Stimulated activated CD4-positive, alpha-beta T cell treated with anti-CD3 and anti-CD28 coated beads, Interleukin-12 subunit alpha, Interleukin-12 subunit beta, amount 100 ng/mL, for 4 hours (primary cell): Measurements from ENCODE around the gene NPR3.

ENCODE experiments used
- DNase-seq: peaks from one replicate; pipeline ENCODE4 v3.0.0-alpha.2; 2020

NPR3 gene

DNA sequence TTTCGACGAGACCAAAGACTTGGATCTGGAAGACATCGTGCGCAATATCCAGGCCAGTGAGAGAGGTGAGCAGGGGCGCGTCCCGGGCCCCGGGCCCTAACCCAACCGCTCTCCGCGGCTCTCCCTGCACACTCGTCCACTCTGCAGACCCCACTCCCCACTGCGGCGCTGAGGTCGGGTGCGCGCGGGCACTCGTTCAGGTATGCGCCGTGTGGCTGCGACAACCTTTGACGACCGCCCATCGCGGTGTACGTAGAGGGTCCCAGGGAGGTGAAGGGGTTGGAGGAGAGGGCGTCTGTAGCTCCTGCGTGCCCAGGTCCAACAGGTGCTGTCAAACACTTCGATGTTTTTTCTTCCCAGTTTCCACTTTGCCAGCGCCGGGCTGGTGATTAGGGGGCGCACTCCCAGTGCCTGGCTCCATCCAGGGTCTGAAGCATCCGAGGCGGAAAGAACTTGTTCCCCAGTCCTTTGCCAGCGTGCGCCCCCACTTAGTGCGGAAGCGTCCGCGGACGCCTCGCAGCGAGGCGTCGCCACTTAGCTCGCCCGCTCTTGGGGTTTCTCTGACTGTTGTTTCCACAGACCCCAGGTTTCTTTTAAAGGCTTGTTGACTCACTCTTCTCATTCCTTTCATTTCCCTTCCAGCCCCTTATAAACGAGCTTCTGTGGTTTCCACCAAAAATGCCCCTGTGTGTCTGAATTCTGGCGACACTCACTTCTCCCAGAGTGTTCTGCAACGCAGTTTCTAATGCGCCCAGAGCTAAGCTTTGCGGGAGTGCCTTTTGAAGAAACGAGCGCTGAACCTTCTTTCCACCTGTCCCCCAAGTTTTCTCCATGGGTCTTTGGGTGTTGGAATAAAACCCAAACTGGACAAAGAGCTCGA lies 1.6 kb downstream of the NPR3 start:
- no peak for DNase-seq

DNA sequence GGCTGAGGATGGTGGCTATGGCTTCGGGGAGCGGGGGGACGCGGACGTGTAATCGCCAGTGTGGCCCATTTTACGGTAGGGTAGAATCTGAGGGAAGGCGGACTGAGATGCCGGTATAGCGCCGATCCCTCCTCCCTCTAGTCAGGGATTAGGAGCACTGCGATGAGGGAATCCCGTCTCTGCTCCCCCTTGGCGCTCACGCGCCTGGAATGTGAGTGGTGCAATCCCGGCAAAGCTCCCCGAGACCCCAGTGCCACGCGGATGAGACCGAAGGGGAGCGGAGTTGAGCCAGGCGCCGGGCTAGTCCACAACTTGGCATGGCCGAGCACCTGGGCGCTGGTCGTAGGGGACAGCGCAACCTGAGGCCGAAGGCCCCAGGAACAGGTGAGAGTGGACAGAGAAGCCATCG lies 2.2 kb downstream of the NPR3 start:
- no peak for DNase-seq

DNA sequence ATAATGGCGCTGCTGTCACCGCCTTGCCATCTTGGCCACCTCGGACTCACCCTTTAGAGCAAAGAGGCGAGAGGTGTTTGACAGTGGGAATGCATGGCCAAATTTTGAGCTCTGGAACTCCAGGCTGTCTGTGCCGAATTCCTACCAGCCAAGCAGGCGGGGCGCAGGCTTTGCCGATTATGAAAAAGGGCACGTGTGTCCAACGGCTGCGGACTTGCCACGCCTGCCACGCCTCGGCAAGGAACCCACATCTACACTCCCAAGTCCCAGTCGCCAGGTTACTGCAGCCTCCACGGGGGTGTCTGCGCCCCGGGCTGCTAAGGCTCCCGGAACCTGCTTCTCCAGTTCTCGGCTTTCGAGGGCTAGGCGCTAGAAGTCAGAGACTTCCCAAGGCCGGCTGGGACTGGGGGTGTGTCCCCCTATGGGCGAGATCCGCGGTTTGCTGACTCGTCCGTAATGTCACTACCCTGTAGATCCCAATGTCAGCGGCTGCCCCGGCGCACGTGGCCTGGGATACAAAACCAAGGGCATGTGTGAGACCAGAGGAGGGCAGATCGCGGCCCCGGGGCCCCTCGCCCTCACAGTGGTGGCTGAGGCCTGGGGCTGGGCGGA lies 2.8 kb downstream of the NPR3 start:
- DNase-seq: no peak

DNA sequence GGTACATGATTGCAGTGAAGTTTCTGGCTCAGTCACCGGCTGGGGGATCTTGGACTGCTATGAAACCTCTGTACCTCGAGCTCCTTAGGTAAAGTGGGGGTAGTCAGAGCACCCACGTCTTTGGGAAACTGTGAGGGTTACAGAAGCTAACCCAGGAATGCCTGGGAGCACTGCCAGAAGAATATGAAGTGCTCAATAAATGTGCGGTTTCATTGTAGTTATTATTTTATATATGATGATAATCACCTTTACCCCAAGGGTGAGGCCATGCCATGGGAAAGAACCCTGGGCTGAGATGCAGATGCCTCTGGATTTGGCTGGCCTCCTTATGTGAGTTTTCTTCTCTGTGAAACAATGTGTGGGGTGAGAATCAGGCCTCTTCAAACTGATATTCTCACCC lies 3.7 kb downstream of the NPR3 start:
- no peak for DNase-seq

DNA sequence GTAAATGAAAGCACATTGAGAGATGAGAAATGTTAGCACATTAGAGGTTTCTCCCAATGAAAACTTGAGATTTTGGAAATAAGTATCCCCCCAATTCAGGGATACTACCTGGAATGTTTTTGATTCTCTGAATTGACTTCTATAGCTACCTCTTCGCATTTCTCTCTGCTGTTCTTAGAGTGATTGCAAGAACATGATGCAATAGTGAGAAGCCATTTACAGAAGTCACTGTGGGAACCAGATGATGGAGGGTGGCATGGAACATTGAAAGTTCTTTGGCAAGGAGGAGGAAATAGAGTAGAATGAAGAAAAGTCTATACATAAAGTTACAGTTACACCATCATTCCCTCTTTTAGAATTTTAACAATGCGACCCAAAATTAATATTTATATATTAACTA lies 9.2 kb downstream of the NPR3 start:
- no peak for DNase-seq

DNA sequence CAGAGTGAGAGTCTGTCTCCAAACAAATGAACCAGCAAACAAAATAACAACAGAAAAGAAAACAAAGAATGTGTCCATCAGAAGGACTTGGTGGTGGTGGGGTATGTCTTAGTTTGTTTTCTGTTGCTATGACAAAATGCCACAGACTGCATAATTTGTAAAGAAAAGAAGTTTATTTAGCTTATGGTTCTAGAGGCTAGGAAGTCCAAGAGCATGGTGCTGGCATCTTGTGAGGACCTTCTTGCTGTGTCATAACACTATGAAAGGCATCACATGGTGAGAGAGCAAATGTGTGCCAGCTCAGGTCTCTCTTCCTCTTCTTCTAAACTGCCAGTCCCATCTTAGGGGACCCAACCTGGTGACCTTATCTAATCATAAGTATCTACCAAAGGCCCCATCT lies 10.5 kb downstream of the NPR3 start:
- DNase-seq: no peak

DNA sequence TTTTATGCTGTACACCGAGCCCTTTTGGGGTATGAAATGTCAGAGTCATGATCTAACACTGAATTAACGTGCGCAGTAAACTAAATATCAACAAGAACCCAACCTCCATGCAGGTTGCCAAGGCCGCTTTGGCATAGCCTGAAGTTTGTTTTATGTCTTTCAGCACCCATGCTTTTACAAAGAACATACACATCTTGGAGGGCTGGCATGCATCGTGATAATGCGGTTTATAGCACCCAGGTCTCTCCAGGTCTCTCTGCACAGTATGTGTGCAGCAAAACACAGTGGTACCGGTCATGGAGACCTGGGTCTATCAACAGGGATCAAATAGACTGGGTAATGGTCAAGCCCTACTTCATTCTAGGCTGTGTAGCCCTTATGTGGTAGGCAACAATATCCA lies 11.8 kb downstream of the NPR3 start:
- DNase-seq: no peak

DNA sequence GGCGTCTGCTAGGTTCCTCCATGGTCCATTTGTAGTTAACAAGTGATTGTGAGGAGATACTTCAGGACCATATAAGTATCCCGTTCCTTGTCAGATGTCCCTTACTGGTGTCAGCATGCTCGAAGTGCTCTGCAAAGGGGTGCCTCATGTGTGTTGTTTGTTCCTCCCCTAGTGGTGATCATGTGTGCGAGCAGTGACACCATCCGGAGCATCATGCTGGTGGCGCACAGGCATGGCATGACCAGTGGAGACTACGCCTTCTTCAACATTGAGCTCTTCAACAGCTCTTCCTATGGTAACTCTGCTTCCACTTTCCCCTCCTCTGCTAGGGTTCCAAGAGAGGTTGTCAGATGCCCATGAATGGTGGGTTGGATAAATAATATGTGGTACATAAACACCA lies 13.4 kb downstream of the NPR3 start:
- DNase-seq: no peak

DNA sequence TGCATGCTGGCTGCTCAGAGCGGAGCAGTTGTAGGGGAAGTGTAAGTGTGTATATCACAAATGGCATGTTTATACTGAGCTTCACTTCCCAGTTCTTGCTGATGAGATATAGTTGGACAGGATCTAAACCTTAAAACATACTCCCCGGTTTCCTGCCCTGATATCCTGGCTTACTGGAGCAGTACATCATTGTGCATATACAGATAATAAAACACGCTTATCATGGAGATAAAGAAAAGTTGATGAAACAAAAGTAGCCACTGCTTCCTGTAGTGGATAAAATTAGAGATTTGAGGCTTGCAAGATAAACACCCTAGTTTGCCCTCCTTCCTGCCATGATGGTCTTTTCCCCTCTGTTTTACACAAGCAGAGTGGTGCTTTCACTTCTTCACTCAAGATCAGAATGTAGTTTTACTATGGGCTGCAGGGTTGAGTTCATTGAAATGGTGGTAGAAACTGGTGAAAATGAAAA lies 15.0 kb downstream of the NPR3 start:
- no peak for DNase-seq

DNA sequence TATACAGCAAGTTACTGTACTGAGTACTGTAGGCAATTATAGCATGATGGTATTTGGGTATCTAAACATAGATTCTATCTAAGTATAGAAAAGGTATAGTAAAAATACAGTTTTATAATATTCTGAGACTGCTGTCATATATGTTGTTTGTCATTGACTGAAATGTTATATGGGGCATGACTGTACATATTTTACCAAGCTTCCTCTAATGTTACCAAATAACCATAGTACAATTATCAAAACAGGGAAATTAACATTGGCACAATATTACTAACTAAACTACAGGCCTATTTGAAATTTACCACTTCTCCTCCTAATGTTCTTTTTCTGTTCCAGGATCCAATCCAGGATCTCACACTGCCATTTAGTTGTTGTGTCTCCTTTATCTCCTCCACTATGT lies 18.5 kb downstream of the NPR3 start:
- DNase-seq: no peak

DNA sequence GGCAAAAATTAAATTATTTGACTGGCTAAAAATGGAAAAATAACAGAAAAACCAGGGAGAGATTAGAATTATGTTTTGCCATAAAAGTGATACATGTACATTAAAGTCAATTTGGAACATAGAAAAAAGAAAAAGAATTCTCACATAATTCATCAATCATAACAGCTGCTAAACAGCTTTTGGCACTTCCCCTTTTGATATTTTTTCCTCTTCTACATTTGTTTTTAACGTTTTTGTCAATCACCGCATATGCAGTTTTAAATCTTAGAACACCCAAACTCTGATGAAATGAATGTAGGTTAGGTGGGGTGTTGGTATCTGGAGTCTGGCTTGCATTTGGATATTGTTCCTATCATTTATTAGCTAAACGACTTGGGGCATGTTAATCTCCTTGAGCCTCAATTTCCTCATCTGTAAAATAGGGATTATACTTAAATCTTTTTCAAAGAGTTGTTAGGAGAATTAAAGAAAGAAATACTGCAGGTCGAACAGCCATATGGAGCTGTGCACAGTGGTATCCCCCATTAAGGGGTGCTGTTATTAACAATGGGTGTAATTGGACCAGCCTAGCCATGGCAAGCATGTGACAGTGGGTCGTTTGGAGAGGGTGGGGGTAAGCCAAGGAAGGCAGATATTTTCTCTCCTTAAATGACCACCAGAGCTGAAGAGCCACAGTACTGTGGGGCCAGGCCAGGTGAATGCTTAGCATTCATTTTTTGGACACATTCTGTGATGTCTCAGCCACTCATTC lies 22.6 kb downstream of the NPR3 start:
- no peak for DNase-seq

DNA sequence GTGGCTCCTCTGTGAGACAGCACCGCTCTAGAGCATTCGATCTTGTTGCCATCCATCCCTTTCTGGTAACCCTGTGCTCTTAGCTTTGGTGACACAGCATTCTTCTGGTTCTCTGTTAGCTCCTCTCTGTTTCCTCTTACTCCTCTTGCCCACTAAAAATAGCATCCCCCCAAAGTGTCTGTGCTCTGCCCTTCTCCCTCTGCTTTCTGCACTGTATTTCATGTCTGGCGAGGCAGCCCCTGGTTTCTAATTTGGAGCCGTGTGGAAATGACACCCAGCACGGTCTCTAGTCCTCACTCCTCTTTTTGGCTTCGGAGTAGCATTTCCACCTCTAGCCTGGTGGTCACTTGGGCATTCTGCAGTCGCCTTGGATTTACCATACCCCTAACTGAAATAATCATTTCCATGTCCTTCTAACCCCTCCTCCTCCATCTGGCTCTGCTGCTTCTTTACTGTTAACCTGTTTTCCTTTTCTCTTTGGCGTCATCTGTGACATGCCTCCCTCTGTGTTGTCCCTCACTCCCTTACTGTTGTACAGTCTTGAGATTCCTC lies 23.8 kb downstream of the NPR3 start:
- DNase-seq: no peak

DNA sequence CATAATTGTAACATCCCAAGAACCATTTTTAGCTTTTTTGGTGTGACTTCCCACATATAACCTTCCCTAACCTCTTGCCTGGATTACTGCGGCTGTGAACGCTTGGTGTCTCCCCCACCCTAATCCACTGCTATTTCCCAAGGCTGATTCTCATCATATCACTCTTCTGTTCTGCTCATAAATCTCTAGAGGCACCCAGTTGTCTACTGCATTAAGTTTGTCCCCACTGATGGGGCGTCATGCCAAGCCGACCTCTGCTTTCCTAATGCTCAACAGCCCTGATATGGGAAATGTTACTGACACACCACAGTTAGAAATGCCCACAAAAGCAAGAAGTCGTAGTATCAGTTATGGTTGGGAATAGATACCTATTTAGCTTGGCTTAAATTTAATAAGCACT lies 24.4 kb downstream of the NPR3 start:
- no peak for DNase-seq

DNA sequence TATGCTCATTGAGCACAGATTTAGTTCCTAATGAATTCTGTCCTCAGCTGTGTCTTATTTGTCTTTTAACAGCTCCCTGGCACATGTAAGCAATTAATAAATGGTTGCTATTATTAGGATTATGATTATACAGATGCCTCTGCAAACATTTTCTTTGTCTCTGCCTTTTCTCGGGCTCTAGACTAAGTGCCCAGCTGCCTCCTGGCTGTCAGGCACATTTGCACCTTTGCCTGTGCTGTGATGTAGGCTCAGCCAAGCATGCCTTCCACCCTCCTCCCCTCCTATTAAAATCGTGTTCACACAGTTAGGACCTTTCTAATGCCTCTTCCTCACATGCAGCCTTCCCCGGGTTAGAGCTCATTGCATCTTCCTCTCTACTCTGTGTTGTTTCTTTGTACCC lies 25.7 kb downstream of the NPR3 start:
- DNase-seq: no peak

DNA sequence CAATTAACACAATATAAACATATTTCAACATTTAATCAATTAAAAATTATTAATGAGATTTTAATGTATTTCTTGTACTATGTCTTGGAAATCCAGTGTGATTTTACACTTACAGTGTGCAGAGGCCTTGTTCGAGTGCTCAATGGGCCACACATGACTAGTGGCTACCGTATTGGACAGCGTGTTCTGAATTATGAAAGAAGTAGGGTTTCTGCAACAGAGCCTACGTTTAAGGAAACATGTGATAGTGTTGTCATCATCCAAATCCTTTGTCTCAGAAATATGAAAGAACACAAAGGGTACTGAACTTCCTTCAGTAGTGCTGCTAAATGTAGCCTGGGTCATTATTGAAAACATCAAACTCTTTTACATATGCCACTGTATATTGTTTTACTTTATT lies 29.5 kb downstream of the NPR3 start:
- no peak for DNase-seq

DNA sequence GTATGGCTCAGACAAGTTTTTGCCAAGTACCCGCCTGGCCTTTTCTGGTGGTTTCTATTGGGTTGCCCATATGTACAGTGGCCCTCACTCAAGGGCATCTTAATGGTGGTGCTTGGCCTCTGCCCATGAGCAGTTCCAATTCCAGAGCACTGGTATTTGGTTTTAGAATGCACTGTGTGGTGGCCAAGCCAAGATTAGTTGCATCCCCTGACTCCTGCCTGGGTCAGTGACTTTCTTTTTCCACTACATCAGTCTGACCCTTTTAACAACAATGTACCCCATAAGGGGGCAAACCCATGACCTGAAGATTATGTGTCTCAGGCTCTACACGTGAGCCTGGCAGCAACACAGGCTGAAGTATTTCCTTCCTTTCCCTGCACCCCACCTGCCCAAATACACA lies 34.2 kb downstream of the NPR3 start:
- no peak for DNase-seq

DNA sequence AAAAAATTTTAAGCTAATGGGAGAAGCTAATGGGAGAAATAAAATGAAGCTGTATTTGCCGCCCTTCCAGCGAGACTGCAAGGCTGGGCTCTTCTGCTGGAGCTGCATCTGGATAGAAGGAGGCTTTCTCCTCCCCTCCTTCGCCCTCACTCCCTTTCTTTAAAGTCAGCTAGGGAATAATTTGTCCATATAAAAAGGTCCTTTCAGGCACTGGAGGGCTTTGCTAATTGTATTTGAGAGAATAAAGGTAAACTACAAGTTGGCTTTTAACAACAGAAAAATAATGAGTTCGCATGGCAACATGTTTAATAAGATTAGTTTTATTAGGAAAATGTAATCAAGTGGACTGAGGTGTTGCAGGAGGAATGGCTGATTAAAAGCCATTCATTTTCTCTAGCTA lies 41.3 kb downstream of the NPR3 start:
- no peak for DNase-seq

DNA sequence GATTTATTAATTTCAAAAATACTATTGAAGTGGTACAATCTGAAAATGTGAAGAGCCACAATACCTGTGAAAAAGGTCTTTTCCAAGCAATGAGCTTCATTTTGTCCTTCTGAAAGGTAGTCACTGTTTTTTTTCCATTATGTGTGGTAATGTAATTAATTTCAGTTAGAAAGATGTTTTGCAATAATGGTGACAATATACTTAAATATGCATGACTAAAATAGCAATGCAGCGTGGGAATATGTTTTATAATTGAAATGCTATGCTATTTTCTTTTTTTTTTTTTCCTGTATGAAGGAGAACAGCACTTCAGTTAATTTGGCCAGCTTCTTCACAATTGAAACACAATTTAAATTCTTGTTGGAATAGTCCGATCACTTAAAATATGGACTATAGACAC lies 41.9 kb downstream of the NPR3 start:
- DNase-seq: no peak

DNA sequence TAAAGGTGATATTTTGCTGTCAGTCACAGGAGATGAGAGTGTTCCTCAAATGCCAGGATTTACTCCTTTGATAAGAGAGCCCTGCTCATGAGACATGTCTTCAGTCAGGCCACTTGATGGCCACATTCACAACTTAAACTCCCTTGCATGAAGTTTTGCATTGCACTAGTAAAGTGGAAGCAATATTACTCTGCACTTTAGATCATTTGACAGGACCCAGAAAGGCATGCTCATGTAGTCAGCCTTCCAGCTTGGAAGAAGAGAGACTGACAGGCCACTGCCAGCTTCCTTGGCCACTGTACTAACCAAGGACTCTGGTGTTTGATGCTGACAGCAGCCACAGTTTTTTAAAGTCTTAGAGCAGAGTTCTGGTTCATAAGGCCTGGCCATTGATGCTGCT lies 42.6 kb downstream of the NPR3 start:
- DNase-seq: no peak

DNA sequence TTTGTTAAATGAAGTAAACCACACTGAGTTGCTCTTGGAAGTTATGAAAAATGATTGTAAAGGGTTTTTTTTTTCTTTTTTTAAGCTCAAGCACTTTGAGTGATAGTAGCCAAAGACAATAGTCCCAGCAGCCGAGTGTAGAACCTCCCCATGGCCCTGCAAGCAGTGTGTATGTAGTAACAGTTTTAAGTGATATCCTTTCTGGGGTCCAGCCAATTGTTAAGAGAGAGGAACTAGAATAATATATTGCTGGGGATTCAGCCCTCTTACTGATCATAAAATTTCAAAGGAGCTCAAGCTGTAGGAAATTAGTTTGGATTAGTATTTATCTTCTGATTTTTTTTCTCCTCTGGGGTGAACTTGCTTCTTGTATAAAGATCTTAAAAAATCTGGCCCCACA lies 43.2 kb downstream of the NPR3 start:
- no peak for DNase-seq

DNA sequence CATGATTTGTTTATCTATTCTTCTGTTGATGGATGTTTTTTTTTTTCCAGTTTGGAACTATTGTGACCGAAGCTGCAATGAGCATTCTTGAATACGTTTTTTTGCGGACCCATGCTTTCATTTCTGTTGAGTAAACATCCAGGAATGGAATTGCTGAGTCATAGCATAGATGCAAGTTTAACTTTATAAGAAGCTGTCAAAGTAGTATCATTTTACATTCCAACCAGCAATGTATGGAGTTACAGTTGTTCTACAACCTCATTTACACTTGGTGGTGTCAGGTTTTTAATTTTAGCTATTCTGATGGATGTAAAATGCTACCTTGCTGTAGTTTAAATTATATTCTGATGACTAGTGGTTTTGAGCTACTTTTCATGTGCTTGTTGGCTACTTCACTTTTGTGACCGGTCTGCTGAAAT lies 49.0 kb downstream of the NPR3 start:
- no peak for DNase-seq

DNA sequence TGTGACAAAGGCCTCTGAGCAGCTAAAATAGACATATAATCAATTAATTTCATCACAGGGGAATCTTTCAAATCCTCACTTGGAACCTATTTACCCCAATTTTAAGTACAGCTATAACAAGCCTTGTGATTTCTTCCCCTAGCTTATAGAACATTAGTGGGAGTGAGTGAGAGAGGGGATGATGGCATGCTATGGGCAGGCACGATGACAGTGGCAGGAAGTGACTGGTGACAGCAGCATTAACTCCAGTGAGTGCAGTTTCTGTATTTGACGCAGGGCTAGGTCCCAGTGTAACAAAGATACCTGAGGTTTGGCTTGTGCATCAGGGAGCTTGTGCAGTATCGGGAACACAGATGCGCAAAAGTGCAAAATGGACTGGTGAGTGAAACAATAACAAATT lies 54.1 kb downstream of the NPR3 start:
- no peak for DNase-seq

DNA sequence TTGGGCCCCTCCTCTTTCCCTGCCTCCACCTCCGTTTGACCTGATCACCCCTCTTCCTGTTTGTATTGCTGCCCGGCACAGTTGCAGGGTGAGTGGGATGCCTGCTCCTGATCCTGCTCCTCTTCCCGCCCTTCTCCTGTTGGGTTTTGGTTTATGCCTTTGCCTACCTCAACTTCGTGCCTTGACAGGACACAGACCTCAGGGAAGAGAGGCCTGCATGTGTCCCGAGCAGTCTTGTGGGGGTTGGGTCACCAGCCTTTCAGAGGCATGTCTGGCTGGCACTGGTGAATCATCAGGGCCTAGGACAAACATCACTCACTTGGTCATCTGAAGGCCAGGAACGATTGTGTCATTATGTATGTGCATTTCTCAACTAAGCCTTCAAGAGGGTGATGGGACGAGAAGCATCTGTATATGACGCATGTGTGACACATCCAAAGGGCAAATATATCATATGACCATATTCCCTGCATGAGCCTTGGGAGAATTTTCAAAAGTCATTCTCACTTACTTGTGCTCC lies 56.9 kb downstream of the NPR3 start:
- DNase-seq: no peak
